PFSK-1 (cell line): ENCODE data around the gene PCDHA6.

Experiments
- FOXP2 ChIP-seq: optimal IDR thresholded peaks from 2 replicates; pipeline ENCODE3; 2011; ENCODE audit warnings: borderline replicate concordance, control low read depth, inconsistent platforms; ENCODE audit not compliant: insufficient read depth; ENCODE audit errors: extremely low read length, extremely low read depth
- POLR2AphosphoS5 ChIP-seq: IDR thresholded peaks from 2 replicates; pipeline ENCODE4 v1.6.1; 2012; ENCODE audit warnings: low read depth, mild to moderate bottlenecking, control low read depth, low read length, moderate library complexity
- SIN3A ChIP-seq: IDR thresholded peaks from 2 replicates; pipeline ENCODE4 v1.6.1; 2012; ENCODE audit warnings: mild to moderate bottlenecking, low read length, moderate library complexity, borderline replicate concordance; ENCODE audit not compliant: insufficient read depth
- TAF1 ChIP-seq: IDR thresholded peaks from 2 replicates; pipeline ENCODE4 v1.6.1; 2012; ENCODE audit warnings: low read length, control low read depth, borderline replicate concordance; ENCODE audit not compliant: insufficient read depth
- TF ChIP-seq, protein P1 (sequence below), 2 experiments: IDR thresholded peaks; 2 replicates each; pipeline versions ENCODE4 v1.6.1 to v1.8.0; 2011 to 2012; ENCODE audit warnings: low read depth in 2 of 2, low read length in 2 of 2, control low read depth in 1 of 2, inconsistent platforms in 1 of 2, mild to moderate bottlenecking in 1 of 2, moderate library complexity in 1 of 2; ENCODE audit not compliant: insufficient read depth in 1 of 2

The PCDHA6 gene

GRCh38 chr5:140801494-140801841, 26.3 kb upstream of the PCDHA6 start:
- TF ChIP-seq SIN3A (no peak), TAF1 (no peak), POLR2AphosphoS5 (no peak), FOXP2 (no peak)

GRCh38 chr5:140802781-140803271, 24.9 kb upstream of the PCDHA6 start:
- TF ChIP-seq FOXP2 (no peak), TAF1 (no peak), SIN3A (no peak), POLR2AphosphoS5 (no peak)
- TF ChIP-seq, protein P1, sequence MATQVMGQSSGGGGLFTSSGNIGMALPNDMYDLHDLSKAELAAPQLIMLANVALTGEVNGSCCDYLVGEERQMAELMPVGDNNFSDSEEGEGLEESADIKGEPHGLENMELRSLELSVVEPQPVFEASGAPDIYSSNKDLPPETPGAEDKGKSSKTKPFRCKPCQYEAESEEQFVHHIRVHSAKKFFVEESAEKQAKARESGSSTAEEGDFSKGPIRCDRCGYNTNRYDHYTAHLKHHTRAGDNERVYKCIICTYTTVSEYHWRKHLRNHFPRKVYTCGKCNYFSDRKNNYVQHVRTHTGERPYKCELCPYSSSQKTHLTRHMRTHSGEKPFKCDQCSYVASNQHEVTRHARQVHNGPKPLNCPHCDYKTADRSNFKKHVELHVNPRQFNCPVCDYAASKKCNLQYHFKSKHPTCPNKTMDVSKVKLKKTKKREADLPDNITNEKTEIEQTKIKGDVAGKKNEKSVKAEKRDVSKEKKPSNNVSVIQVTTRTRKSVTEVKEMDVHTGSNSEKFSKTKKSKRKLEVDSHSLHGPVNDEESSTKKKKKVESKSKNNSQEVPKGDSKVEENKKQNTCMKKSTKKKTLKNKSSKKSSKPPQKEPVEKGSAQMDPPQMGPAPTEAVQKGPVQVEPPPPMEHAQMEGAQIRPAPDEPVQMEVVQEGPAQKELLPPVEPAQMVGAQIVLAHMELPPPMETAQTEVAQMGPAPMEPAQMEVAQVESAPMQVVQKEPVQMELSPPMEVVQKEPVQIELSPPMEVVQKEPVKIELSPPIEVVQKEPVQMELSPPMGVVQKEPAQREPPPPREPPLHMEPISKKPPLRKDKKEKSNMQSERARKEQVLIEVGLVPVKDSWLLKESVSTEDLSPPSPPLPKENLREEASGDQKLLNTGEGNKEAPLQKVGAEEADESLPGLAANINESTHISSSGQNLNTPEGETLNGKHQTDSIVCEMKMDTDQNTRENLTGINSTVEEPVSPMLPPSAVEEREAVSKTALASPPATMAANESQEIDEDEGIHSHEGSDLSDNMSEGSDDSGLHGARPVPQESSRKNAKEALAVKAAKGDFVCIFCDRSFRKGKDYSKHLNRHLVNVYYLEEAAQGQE (IDR thresholded peaks at IDR 0.05; ENCODE audit: insufficient read depth in 1 of 2, low read depth in 2 of 2, low read length in 2 of 2) = no peak

DNA sequence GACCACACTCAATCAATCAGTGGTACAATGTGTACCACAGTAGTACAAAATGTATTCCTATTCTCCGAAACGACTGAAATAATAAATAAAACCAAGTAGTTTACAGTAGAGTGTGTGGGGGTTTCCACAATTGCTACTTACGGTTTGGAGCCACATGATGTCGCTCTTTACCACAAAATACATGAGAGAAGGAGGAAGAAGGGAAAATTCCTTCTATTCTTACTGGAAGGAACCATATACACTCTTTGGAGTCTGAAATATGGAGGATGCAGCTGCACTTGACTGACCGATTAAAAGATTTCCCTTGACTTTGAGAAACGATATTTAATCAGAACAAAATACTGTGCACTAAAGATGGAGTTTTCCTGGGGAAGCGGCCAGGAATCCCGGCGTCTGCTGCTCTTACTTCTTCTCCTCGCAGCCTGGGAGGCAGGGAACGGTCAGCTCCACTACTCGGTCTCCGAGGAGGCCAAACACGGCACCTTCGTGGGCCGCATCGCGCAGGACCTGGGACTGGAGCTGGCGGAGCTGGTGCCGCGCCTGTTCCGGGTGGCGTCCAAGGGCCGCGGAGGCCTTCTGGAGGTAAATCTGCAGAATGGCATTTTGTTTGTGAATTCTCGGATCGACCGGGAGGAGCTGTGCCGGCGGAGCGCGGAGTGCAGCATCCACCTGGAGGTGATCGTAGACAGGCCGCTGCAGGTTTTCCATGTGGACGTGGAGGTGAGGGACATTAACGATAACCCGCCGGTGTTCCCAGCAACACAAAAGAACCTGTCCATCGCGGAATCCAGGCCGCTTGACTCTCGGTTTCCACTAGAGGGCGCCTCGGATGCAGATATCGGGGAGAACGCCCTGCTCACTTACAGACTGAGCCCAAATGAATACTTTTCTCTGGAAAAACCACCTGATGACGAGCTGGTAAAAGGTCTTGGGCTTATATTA, 20.7 kb upstream of the PCDHA6 start, which contains the start of gene PCDHA4:
TSS of gene PCDHA4 (plus strand) at position 235 of the 942 bp plus-strand sequence.
- TF ChIP-seq SIN3A (no peak), POLR2AphosphoS5 (no peak), TAF1 (no peak), FOXP2 (no peak)
- TF ChIP-seq, protein P1 (IDR thresholded peaks at IDR 0.05; ENCODE audit: insufficient read depth in 1 of 2, low read depth in 2 of 2, low read length in 2 of 2) = no peak

DNA sequence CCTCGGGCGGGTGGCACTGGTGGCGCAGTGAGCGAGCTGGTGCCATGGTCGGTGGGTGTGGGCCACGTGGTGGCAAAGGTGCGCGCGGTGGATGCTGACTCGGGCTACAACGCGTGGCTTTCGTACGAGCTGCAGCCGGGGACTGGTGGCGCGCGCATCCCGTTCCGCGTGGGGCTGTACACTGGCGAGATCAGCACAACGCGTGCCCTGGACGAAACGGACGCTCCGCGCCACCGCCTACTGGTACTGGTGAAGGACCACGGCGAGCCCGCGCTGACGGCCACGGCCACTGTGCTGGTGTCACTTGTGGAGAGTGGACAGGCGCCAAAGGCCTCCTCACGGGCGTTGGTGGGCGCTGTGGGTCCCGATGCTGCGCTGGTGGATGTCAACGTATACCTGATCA, 18.9 kb upstream of the PCDHA6 start:
- TF ChIP-seq FOXP2 = no peak

DNA sequence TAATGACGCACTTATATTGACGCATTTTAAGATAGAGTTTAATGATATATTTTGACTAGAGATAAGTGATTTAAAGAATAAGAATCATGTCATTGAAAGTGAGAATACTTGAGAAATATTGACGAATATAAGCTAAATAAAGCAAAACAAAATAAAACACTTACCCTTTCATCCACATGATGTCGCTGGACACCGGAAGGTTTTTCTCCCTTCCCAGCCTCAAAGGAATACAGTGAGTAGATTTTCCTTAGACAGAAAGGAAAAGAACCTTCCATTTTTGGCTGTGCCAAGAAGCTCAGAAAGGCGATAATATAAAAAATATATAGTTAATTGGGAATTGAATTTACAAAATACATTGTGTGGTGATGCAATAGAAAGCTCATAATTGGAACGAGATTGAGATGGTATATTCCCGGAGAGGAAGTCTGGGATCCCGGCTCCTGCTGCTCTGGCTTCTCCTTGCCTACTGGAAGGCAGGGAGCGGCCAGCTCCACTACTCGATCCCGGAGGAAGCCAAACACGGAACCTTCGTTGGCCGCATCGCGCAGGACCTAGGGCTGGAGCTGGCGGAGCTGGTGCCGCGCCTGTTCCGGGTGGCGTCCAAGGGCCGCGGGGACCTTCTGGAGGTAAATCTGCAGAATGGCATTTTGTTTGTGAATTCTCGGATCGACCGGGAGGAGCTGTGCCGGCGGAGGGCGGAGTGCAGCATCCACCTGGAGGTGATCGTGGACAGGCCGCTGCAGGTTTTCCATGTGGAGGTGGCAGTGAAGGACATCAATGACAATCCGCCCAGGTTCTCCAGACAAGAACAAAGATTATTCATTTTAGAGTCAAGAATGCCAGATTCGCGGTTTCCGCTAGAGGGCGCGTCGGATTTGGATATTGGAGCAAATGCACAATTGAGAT, 6.1 kb upstream of the PCDHA6 start, which contains the start of gene PCDHA5:
TSS of gene PCDHA5 (plus strand) at position 239 of the 906 bp plus-strand sequence.
- TF ChIP-seq SIN3A = no peak
- TF ChIP-seq POLR2AphosphoS5 = no peak
- no peak for TF ChIP-seq FOXP2
- TF ChIP-seq, protein P1 (IDR thresholded peaks at IDR 0.05; ENCODE audit: insufficient read depth in 1 of 2, low read depth in 2 of 2, low read length in 2 of 2) = no peak
- TF ChIP-seq TAF1 = no peak
